PFSK-1 (cell line): ENCODE results near the gene SLC6A9.

Source experiments
- FOXP2 ChIP-seq: optimal IDR thresholded peaks from 2 replicates; pipeline ENCODE3; 2011; ENCODE audit warnings: borderline replicate concordance, control low read depth, inconsistent platforms; ENCODE audit not compliant: insufficient read depth; ENCODE audit errors: extremely low read length, extremely low read depth
- POLR2AphosphoS5 ChIP-seq: IDR thresholded peaks from 2 replicates; pipeline ENCODE4 v1.6.1; 2012; ENCODE audit warnings: low read depth, mild to moderate bottlenecking, control low read depth, low read length, moderate library complexity
- REST ChIP-seq, 2 experiments: IDR thresholded peaks; 2 replicates each; pipeline versions ENCODE4 v1.6.1 to v1.8.0; 2011 to 2012; ENCODE audit warnings: low read depth in 2 of 2, low read length in 2 of 2, control low read depth in 1 of 2, inconsistent platforms in 1 of 2, mild to moderate bottlenecking in 1 of 2, moderate library complexity in 1 of 2; ENCODE audit not compliant: insufficient read depth in 1 of 2
- SIN3A ChIP-seq: IDR thresholded peaks from 2 replicates; pipeline ENCODE4 v1.6.1; 2012; ENCODE audit warnings: mild to moderate bottlenecking, low read length, moderate library complexity, borderline replicate concordance; ENCODE audit not compliant: insufficient read depth
- TAF1 ChIP-seq: IDR thresholded peaks from 2 replicates; pipeline ENCODE4 v1.6.1; 2012; ENCODE audit warnings: low read length, control low read depth, borderline replicate concordance; ENCODE audit not compliant: insufficient read depth

GRCh38 chr1:43958351-43959255, 72.7 kb downstream of the SLC6A9 start:
- TF ChIP-seq SIN3A (no peak), POLR2AphosphoS5 (no peak), REST (IDR thresholded peaks at IDR 0.05; ENCODE audit: insufficient read depth in 1 of 2, low read depth in 2 of 2, low read length in 2 of 2) (no peak), TAF1 (no peak), FOXP2 (no peak)
